Endometrial microvascular endothelial cells (primary cell): Measurements from ENCODE around the gene HOXA6. TPM values are rescaled to one million over a fixed set of nuclear protein-coding genes. Genes with fewer than 3 reads are reported as not detected.

Experiments used
- in situ Hi-C: cut with HindIII; loops from 2 replicates; pipeline ENCODE4 v1.10.0; 2017; ENCODE audit warnings: low sequenced_read_pairs, low pct_unique_long_range_greater_than_20kb; ENCODE audit errors: inconsistent ontology term
- total RNA-seq: library from RNA; depleted of rRNA; stranded (reverse); fragments of >200 nt; gene quantifications from one replicate; pipeline ENCODE4 v1.2.3, GENCODE V29; 2015; ENCODE audit errors: inconsistent ontology term

Gene HOXA6
- total RNA-seq, 1 donor from 2014 or later = 6.0 TPM

DNA sequence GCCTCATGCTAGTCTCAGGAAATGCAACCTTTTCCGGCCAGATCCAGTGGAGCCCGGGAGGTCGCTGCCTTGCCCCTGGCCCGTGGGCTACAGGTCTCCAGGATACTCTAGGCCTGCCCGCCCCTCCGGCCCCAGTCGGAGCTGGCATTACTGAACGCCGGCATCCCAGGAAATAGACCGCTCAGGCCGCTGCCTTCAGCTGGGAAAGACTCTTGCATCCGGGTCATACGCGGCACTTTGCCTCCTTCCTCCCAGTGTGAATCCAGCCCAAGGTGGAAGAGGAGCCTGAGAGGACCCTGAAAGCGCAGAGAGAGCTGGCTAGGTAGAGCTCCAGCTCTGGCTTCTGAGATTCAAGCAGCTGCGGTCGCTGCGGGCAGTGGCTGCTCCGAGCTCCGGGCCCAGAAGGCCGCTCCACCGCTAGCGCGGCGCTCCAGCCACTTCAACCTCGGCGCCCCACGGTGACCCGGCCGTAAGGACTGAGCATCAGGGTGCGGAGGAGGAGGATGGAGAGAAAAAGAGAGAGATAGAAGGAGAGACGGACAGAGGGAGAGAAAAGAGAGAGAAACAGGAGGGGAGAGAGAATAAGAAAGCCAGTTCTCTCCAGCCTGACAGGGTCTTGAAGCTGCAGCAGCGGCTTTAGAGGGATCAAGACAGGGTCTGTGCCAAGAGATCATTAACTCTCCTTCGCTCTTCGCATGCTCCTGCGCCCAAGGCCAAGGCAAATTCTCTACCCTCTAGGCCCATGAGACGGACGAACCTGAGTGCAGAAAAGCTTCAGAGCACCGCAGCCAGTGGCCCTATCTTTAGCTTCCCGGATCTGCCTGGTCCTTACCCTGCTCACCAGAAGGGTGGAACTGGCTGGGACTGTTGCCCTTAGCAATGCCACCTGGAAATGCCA, 28.3 kb upstream of the HOXA6 start:
- in situ Hi-C loops = no loop called here

DNA sequence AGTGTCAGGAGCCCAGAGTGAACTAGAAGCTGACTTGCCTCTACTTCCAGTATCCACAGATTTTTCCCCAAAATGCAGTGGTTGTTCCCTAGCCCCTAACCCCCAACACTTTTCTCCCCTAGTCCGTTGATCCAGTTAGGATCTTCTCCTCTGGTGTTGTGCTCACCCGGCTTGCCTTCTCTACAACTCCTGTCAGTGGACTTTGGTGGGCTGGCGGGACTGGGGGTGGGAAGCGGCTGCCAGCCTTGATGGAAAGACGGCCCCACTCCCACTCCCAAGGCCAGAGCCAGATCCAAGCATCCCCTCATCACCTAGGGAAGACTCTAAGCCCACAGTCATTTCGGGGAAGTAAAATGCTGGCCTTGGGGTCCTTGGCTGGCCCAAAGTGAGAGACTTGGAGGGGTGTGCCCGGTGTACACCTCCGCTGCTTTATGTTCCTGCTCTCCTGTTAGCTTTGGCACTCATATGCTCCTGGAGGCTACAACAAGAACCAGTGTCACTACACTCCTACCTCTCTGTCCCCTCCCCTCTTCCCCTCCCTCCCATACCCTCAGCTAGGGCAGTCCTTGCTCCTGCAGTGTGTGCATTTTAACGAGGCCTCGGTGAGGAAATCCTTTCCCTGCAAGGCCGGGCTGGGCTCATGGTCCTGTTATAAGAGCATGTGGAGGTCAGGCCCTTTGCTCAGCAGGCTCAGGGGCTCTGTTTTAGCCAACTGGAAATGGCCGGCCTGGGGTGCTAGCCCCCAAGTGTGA, 27.5 kb upstream of the HOXA6 start:
- in situ Hi-C loops = no loop called here

DNA sequence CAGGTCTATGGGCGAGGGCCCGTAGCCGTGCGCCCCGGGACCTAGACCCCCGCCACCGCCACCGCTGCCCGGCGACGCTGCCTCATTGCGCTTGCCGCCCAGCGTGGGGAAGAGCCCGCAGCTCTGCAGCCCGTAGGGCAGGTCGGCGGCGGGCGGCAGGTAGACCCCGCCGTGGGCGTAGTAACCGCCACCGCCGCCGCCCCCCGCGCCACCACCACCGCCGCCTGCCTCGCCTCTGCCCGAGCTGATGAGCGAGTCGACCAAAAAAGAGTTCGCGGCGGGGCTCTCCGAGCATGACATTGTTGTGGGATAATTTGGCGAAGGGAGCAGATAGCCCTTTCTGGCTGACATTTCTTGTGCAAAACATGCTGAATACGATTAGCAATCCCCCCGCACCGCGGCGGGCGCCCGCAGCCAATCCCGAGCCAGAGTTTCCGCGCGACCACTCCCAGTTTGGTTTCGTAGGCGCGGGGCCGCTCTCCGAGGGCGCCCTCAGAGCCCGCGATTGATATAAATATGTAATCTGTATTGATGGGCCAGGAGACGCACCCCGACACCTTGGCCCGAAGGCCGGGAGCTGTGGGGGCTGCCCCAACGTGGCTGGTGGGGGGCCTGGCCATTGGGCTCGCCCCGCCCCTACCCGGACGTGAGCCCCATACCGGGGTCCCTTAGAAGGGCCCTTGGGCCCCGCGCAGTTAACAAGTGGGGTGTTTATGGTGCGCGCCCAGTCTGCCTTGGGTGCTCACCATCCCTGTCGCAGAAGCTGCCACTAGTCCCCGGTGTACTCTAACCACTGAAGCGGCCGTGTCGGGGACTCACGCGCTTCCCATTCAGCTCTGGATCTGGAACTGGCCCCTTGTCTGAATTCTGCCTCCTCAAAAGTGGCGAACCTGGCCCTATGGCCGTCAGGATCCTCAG, 26.6 kb upstream of the HOXA6 start, which contains the start of gene HOXA10:
Gene HOXA10, minus strand, starts transcription at position 365 of the 918 bp plus-strand sequence. Its CDS starts 14 bp downstream, at position 351.
- in situ Hi-C loops = no loop called here

DNA sequence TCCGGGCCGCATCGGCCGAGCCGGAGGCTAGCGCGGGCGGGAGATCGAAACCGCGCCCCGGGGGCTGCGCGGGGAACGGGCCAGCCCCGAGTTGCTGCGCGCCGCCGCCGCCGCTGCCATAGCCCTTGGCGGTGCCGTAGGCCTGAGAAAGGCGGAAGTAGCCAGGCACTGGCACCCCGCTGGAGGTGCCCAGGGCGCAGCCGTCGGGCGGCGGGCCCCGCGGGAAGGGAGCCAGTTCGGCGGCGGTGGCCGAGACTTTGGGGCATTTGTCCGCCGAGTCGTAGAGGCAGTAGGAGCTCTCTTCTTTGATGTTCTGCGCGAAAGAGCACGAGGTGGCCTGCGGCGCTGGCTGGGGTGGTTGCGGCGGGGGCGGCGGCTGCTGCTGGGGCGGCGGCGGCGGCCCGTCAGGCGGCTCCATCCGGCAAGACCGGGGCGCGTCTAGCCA, 26.0 kb upstream of the HOXA6 start:
- in situ Hi-C loops = no loop called here

DNA sequence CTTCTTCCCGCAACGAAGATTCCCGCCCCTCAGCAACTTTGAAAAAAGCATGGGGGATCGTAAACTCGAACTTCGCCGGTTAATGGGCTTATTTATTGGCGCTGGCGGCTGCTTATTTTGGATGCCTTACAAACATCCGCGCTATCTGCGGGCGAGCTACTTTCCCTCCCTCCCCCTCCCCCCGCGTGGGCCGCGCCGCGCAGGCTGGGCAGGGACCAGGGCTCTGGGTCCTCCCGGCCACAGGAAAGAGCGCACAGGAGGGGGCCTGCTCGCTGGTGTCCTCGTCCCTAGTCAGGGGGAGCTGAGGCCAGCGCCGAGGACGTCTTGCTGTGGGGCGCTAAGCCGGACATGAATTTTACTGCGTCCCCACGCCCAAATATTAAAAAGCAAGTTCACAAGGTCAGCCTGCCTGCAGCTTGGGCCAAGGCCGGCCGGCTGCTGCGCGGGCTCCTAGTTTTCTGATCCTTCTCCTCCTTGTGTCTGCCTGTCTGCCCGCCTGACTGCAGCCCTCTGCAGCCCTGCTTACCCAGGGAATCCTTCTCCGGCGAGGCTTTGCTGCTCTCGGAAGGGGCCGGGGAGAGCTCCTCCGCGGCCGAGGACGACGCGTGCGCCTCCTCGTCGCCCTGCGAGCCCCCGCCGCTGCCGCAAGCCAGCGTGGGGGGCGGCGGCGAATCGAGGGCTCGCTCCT, 25.4 kb upstream of the HOXA6 start:
- in situ Hi-C loops = no loop called here

DNA sequence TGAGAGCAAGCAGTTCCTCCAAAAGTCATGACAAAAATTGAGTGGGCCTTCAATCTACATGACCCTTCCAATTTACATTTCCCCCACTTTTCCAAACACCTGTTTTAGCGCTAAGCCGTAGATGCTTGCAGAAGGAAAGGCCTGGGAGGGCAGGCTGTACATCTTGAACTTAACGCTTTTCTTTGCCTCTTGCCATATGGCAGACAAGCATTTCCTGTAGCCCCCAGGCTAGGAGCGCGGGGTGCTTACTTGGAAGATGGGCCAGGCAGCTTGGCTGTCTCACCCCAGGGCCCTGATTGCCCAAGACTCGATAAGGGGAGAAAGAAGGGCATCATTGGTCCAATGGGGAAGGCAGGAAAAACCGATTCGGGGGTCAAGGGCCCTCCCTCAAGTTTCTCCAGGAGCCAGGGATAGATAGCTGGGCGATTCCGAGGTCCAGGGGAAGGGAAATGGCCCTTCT, 24.8 kb upstream of the HOXA6 start:
- in situ Hi-C loops = no loop called here

DNA sequence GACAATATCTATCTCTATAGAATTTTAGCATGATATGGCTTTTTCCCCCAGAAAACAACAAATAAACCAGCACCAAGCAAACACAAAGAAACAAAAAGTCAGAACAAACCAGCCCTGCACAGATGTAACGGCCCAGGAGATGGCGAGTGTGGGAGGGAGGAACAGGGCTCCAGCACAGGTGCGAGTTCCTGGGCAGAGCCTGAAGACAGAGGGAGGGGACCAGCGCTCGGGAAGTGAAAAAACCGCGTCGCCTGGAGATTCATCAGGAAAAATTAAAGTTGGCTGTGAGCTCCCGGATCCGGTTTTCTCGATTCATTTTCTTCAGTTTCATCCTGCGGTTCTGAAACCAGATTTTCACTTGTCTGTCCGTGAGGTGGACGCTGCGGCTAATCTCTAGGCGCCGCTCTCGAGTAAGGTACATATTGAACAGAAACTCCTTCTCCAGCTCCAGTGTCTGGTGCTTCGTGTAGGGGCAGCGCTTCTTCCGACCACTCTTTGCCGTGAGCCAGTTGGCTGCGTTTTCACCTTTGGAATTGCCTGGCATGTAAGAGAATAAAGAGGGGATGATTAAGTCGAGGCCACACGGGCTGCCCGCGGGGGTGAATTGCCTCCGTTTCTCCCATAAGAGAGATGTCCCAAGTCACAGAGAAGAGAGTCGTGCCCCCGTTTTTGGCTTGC, 24.2 kb upstream of the HOXA6 start:
- in situ Hi-C loops = no loop called here

DNA sequence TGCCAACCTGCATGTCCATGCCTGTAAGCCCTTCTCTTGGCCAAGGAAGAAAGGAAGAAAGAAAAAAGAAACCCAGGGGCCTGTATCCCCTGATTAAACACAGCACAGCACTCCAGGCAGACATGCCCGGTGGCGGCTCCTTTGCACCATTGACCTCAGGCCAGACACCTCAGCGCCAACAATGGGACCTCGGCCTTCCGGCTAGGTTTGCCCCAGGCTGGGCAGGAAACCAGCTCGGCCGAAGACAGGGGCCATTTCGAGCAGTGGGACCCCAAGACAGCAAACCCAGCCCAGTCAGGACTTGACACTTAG, 23.7 kb upstream of the HOXA6 start:
- in situ Hi-C loops = no loop called here

DNA sequence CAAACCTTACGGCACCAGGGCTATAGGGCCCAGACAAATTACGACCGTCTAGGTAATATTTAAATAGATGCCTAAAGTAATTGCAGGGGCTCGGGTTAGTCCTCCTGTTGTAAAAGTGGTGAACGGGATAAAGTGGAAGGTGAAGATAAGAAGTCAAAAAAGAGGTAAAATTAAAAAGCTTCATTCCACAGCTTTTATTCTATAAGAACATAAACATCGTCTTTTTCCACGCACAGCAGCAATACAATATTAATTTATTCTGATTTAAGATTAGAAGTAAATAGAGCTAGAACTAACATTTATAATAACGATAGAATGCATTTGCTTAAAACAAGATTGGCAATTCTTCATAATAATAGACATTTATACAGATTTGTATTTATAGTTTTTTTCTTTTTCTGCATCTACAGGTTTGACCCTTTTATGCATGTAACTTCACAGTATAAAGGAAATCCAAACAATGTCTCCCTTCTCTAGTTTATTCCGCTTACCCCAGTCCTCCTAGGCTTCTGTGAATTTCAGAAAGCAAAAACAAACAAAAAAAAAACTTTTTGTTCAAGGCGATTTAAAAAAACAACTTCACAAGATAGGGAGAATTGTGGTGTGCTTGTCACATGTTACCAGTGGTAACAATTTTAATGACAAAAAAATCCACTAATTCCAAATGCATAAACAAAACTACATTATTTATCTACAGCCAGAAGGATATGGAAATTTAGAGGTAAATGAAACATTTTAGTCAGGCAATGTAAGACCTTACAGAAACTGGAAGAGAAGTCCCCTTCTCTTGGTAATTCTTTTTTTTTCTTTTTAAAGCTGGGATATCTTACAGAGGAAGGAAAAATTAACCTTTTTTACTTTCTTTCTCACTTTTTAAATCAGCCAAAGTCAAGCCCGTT, 23.1 kb upstream of the HOXA6 start:
- in situ Hi-C loops = no loop called here

DNA sequence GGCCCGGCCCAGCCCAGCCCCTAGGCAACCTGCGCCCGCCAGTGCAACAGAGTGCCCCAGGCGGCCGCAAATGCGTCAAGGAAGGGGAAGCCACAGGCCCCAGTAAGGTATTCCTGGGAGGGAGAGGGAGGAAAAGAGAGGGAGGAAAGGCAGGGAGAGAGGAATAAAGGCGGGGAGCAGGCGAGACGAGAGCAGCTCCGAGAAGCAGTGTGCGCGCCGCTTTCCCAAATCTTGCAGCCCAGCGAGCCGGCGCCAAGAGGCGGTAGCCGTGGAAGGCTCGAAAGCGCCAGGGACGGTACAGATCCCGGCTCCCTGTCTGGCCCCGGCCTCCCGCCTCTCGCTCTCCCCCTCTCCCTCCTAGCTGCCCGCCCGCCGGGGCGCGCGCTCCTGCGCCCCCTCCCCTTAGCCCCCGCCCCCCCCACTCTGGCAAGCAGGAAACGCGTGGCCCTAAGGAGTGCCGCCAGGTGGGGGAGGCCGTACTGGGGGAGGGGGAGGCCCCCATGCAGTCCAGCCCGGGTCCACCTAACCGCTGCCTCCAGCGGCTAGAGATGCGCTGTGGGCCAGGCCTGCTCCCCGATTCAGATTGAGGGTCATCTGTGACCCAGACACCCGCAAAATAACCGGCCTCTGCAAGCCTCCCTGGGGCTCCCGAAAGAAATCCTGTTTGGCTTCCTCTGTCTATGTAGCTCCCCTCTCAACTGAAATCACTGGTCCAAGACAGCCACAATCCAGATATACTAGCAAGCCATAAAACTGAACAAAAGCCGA, 22.3 kb upstream of the HOXA6 start:
- in situ Hi-C loops = no loop called here

DNA sequence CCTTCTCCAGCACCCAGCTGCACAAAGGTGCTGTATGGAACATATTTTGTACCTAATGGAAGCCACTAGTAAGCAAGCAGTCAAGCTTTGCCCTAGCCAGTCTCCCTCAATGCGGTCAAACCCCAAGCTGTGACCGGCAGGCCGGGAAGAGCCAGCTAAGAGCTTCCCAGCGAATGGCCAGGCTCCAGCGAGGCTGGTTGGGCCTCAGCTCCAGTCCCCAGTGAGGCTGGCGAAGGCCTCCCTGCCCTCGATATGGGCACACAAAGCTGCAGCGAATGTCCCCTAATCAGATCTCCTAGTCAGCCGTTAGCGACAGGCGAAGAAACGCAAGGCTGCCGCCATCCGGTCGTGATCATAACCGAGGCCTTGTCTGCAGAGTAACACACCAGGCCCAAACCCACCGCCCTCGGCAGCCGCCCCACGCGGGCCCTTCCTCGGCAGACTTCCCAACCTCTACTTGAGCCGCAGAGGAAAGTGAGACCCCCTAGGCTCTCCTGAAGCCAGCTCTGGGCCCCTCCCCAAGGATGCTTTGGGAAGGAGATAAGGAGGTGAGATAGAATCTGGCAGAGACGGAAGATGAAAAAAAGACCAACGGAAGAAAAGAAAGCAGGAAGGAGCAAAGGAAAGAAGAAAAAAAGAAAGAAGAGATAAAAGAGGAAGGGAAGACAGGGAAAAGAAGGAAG, 20.8 kb upstream of the HOXA6 start:
- in situ Hi-C loops = no loop called here

DNA sequence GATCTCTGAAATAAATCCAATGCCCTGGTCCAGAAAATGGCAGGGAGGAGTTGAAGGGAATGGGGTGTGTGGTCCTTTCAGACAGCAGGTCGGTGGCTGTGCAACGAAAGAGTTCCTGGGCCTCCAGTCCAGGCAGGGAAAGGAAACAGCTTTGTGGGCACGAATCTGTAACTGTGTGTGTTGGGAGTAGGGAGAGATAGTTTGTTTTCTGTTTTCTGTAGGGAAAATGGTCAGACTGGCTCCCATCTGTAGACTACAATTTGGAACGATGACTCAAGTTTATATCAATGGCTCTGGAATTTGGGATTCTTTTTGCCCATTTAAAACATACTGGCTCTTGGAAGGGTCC, 20.3 kb upstream of the HOXA6 start:
- in situ Hi-C loops = no loop called here

DNA sequence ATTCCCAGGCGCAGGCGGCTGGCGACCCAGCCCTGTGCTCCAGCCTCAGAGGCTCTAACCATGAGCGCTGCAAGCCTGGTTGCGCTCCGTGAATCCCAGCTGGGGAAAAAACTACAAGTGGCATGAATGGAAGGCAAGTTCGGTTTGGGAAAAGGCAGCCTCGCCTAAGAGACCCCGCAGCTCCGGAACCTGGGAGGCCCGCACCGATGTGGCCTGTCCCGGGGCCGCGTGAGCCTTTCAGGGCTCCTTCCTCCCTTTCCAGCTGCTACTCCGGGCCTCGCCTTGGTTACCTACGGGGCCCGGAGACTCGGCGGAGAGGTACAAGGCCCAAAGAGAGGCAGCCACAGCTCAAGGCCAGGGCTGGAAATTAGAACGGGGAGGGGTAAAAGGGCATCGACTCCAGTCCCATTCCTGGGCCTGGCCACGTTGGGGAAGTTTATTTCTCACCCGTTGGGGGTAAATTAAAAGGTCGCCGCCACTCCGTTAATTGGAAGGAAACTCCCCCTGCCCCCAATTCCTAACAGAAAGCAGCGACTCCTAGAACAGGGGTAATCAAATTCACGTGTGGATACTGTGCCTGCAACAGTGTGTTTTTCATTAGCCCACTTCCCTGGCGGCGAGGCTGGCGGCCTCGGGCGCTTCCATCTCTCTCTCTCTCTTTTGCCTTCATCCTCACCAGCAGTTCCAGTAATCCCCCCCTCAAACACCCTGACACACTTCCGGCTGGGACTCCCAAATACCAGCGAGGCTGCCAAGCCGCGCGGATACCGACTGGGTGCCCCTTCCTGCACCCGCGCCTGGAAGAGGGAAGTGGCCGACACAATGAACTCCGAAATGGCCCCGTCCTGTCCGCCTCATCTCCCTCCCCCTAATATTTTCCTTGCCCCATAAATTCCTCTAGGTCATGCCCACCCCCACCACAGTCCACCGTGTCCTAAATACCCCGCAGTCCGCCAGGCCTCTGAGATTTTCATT, 19.2 kb upstream of the HOXA6 start:
- in situ Hi-C loops = no loop called here

DNA sequence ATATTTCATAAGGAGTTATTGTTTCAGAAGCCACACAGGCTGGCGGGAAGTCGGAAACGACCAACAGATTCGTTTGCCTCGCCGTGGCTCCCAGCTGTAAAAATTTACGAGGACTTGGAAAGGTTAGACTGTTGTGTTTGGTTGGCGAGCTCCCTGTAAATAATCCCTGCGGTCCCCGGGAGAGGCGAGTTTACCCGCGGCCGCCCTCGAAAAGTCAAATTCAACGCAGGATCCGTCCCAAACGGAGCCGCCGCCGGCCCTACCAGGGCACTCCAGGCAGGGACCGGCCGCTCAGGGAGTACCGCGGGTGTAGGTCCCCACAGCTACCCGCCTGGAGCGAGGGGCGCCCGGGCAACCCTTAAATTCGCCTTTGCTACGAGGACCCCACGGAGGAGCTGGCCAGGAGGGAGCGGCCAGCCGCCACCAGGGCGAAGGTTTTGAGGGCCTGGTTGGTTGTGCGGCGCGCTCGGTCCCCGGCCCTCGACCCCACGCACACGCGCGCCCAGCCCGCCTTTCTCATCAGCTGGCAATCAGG, 18.5 kb upstream of the HOXA6 start:
- in situ Hi-C loops = no loop called here
